ENCODE data around the gene CIITA. TPM values are rescaled to one million over a fixed set of nuclear protein-coding genes. Genes with fewer than 3 reads are reported as not detected.

The CIITA gene
- total RNA-seq, 1 experiment from 2014 or later: not detected

- Histone ChIP-seq H2AFZ (ENCODE audit: low read length) (no peak overlapping the region), H2BK5ac (ENCODE audit: insufficient read length, low read length) (no peak overlapping the region), H2BK12ac (ENCODE audit: insufficient read length, low read depth, low read length) (no peak overlapping the region), H3K4ac (ENCODE audit: low read depth, low read length) (no peak overlapping the region), H3K79me2 (ENCODE audit: insufficient read depth, low read length) (no peaks in the 10 kb centered on the region), H4K20me1 (ENCODE audit: control insufficient read depth, insufficient read depth, insufficient read length) (no peaks in the 10 kb centered on the region), H3T11ph (ENCODE audit: low read length) (no peak overlapping the region), H3K27me3 (ENCODE audit: insufficient read depth, low read length) (no peaks in the 10 kb centered on the region), H3K23me2 (ENCODE audit: insufficient read length, low read depth, low read length, poor library complexity, severe bottlenecking) (no peaks in the 10 kb centered on the region), H3K14ac (ENCODE audit: insufficient read depth, low read length) (no peak overlapping the region), H3K56ac (ENCODE audit: insufficient read length, low read depth, low read length) (no peak overlapping the region), H3K18ac (ENCODE audit: insufficient read length, low read depth, low read length) (no peak overlapping the region), H3K4me2 (ENCODE audit: insufficient read depth, insufficient read length, low read length) (no peak overlapping the region), H2BK15ac (ENCODE audit: low read depth, low read length) (no peak overlapping the region), H4K91ac (ENCODE audit: insufficient read length, low read depth, low read length) (no peak overlapping the region), H3K9ac (ENCODE audit: extremely low read depth, insufficient read length, low read length) (no peak overlapping the region), H3K9me3 (ENCODE audit: control insufficient read depth, low read depth, low read length) (no peaks in the 10 kb centered on the region), H2AK5ac (ENCODE audit: insufficient read length, low read length) (no peak overlapping the region), H2BK120ac (ENCODE audit: low read depth, low read length, poor library complexity, severe bottlenecking) (no peak overlapping the region), H3K79me1 (ENCODE audit: insufficient read depth, low read depth, low read length, poor library complexity, severe bottlenecking) (no peaks in the 10 kb centered on the region), H2BK20ac (ENCODE audit: low read depth, low read length, poor library complexity, severe bottlenecking) (no peak overlapping the region), H4K5ac (ENCODE audit: insufficient read length, low read depth, low read length) (no peak overlapping the region), H3K23ac (ENCODE audit: insufficient read length, low read depth, low read length) (no peak overlapping the region), H3K27ac (ENCODE audit: insufficient read length, low read depth, low read length) (no peak overlapping the region), H4K8ac (replicated peaks; ENCODE audit: insufficient read length, low read depth, low read length) (no peak overlapping the region), H3K4me1 (ENCODE audit: insufficient read depth, low read length) (no peaks in the 10 kb centered on the region)
- no CpG with 5 or more reads among the region's 8 CpGs for WGBS (ENCODE audit: extremely low coverage, insufficient read length, low lambda C conversion rate)
- H3K9me3 Mint-ChIP-seq: no peaks in the 10 kb centered on the region
- no peak overlapping the region for H3K27ac Mint-ChIP-seq
- no peak overlapping the region for H3K4me3 Mint-ChIP-seq
- TF ChIP-seq CTCF (conservative IDR thresholded peaks at IDR 0.05): peak; percentile 37; the same call in 2 of the 3 replicates
- H3K36me3 Mint-ChIP-seq (ENCODE audit: insufficient read depth in 1 of 3, low read depth in 3 of 3): peaks cover 0 to 10% (median 0%) of the 10 kb centered on the region in 3 experiments; a peak in 2 of 7 replicates
- H3K27me3 Mint-ChIP-seq (ENCODE audit: low read depth): no peaks in the 10 kb centered on the region
- peaks cover 9 to 27% of the 10 kb centered on the region in 2 experiments for H3K4me1 Mint-ChIP-seq
- no peak for DNase-seq
These were observed 106.2 kb downstream of the CIITA start for GRCh38 chr16:10983159-10983558.
